Activated T-cell treated with anti-CD3 and anti-CD28 coated beads for 1 hour (primary cell): ENCODE data around the gene P2RX3.

Experiments used
- DNase-seq: peaks from one replicate; pipeline ENCODE4 v3.0.0-alpha.2; 2020; ENCODE audit warnings: low read depth

P2RX3 gene

DNA sequence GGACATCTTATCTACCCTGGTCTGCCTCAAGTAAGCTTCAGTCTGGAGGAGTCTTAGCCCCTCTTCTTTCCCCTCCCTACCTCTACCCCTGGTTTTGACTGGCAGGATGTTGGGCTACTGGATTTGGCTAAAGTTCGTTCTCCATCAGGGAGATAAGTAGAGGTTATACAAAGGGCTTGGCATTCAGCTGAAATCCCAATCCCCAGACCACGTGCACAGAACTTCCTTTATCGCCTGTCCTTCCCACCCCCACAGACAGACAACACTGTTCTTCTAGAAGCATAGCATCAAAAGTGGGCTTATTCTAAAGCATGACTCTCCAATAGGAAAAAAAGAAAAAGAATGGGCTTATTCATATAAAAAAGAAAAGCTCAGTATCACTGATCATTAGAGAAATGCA lies 35.0 kb downstream of the P2RX3 start:
- no peak for DNase-seq

DNA sequence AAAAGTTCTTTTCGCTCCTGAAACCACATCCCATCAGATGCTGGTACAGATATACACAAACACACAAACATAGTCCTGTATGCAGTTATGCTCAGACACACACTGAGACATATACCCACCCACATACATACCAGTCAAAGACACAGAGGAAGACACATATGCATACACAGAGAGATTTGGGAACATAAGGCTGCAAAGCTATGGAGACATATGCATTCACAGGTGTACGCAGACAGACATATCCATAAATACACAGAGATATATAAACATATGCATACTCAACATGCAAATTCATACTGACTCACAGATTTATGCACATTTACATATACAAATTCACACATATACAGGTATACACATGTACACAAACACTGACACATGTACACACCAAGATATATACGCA lies 36.8 kb downstream of the P2RX3 start:
- no peak for DNase-seq

DNA sequence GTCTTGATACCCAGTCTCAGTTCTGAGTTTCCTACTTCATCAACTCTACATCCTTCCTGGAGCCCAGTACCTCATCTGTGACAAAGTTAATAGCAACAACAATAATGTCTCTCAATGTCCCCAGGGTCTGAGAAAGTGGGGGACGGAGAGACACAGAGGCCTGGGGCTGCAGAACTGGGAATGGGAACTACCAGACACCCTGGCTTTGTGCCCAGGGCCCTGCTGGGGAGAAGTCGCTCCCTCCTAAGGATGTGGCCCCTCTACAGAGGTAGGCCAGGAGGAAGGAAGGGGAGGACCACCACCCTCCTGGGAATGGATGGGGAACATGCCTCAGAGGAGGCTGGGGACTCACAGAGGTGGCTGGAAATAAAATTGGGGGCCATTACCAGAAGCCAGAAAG lies 37.3 kb downstream of the P2RX3 start:
- no peak for DNase-seq

DNA sequence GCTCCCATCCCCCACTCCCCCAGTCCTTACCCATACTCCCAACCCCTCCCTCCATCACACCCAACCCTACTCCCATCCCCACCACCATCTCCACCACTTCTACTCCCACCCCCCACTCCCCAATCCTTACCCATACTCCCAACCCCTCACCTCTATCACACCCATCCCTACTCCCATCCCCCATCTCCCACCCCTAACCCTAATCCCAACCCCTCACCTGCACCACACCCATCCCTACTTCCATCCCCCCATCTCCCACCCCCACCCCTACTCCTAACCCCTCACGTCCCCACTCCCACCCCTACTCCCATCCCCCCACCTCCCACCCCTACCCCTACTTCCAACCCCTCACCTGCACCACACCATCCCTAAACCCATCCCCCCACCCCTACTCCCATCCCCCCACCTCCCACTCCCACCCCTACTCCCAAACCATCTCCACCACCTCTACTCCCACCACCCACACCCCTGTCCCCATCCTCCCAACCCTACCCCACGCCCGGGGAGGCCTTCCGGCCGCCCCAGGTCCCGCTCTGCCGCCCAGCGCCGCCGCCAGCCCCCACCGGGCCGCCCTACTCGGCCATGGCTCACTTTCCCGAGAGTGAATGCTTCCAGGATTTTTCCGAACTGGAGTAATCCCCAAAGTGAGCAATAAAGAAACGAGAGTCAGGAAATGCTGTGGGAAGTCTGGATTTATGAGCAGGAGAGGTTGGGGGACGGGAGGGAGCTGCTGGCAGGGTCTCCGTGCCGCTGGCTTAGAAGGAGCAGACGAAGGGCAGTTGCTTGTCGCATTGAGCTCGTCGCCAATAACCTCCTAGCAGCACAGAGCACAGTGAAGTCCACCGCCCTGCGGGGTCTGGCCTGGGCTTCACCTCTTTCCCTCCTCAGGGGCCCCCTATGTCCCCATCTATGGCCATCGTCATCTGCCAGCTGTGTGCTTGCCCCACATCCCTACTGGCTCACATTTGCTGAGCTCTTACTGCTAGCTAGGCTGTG lies 38.2 kb downstream of the P2RX3 start:
- no peak for DNase-seq

DNA sequence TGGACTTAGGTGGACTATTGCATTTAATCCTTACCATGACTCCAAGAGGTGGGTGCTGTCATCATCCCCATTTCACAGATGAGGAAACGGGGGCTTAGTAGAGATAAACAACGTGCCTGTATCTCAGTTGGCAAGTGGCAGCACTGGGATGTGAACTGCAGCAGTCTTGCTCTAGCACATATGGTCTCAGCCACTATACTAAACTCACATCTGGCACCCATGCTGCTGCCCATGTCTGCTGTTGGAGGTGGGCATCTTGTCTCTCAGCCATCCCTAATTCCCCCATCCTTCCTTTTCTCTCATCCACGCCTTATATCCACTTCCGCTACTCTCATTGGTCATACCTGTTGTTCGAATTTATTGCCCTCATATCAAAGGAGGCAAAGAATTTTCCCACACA lies 39.0 kb downstream of the P2RX3 start:
- DNase-seq, result no peak

DNA sequence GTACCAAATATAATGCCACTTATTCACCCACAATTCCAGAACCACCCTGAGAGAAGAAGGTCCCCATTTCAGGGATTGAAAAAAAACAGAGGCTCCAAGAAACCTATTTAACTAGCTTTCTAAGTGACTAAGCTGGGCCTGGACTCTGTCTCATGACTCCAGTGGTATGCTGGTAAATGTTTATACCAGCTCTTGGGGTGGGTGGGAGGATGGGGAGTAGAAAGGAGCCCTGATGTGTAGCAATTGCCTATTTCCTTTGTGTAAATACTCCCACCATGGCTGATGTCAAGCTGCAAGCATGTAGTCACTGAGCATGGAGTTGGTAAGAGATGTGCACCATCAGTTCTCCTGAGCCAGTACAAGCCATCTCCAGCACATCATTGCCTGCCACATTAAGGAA lies 40.0 kb downstream of the P2RX3 start:
- DNase-seq, result no peak

DNA sequence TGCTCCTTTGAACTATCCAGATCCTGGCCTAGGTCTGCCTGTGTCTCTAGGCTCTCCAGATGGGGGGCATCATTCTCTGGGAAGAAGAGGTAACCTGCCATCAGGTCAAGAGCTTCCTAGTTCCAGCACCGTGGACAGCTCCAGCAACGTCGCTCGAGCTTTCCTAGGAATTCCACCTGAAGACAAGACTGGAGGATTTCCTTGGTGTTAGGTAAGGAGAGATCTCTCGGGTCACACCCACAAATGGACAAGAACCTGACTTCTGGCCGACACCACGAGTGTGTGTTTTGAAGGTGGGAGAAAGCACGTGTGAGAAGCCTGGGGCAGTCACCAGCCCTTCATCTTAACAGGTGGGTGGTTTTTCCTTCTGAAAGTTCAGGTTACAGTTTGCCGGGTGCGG lies 41.6 kb downstream of the P2RX3 start:
- DNase-seq, result no peak

DNA sequence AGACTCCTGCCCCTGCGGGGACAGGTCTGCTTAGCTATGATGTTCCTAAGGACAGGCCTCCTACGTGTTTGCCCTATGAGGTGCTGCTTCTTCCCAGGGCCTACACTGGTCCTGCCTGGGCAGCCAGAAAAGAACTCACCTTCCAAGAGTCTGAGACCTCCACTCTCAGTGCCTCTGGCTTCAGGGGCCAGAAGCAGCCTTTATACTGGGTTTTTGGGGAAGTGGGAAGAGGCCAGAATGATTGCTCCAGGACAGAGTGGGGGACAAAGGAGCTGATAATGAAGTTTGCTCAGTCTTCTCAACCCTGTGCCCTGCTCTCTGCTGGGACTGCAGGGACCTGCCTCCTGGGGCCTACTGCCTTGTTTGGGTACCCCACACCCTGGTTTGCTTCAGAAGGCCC lies 42.8 kb downstream of the P2RX3 start, which contains the start of gene PRG3:
Gene PRG3 (minus strand): TSS at position 176 of the 400 bp plus-strand sequence. CDS start 442 bp downstream, outside the sequence.
- DNase-seq, result no peak

DNA sequence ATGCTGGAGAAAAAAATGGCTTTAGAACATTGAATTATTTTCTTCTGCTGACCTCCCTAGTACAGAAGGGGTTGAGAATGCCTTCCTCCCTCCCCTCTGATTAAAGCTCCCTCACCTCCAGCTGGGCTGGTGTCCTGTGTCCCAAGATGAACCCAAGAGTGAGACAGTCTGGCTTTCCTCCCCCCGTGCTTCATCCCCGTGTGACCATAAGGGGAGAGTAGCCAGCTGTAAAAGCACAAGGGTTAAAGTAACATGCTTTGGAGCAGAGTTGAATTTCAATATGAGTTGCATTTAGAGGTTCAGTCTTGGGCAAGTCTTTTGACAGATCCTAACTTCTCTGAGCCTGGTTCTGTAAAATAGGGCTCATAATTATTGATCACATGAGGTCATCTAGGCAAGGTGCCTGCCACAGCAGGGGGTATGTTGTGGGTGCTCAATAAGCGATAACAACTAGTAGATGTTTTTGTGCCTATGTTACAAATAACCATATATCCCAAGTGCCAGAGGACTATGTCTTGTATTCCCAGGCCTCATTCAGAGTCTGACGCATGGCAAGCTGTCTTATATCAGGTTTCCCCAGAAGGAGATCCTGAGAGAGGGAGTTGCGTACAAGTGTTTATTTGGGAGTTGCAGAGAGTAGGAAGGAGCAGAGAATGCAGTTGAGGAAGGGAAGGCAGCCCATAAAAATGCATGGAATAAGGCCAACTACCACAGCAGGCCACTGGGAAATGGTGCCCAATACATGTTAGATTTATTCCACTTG lies 48.2 kb downstream of the P2RX3 start:
- DNase-seq, result no peak

DNA sequence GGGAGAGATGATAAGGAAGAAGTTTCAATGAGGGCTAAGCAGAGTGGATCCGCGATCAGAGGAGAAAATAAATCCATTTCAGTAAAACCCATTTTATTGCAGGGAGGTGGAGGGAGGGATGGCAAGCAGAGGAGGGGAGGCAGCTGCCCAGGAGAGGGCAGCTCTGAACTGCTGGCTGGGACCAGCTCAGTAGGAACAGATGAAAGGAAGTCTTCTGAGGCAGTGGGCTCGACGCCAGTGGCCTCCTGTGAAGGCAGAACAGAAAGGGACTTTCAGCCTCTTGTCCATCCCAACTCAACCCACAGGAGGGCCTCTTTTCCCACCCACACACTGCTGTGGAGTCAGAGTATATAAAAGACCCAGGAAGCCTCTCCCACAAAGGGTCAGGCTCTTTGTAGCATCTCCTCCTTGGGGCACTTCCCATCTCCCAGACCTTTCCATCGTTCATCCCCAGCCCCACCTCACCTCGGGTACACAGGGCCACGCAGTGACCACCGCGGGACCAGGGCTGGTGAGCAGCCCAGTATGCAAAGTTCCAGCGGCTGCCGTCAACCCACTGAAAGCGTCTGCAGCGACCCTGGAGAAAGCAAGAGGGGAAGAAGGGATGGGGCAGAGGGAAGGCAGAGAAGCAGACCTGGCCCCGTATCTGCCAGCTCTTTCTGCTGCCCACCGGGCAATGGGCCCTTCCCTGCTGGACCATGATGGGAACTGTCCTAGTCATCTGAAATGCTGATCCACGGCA lies 49.3 kb downstream of the P2RX3 start:
- DNase-seq, result no peak

DNA sequence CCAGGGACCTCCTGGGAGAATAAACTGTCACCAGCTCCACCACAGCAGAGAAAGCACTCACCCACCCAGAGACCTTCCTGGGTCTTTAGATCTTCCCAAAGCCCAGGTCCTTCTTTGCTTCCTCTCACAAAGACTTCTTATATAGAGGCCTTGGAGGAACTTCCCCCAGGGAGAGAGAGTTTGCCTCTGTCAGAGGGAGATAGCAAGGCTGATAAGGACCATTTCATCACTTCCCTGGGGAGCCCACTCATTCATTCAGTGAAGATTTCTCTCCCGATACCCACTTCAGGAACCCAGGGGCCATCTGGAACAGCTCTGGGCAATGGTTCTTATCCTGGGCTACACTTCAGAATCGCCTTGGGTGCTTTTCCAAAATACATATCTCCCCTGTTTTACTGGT lies 52.4 kb downstream of the P2RX3 start, which contains the start of gene PRG2:
Gene PRG2 (minus strand): TSS at position 116 of the 400 bp plus-strand sequence. CDS start 706 bp downstream, outside the sequence.
- no peak for DNase-seq

DNA sequence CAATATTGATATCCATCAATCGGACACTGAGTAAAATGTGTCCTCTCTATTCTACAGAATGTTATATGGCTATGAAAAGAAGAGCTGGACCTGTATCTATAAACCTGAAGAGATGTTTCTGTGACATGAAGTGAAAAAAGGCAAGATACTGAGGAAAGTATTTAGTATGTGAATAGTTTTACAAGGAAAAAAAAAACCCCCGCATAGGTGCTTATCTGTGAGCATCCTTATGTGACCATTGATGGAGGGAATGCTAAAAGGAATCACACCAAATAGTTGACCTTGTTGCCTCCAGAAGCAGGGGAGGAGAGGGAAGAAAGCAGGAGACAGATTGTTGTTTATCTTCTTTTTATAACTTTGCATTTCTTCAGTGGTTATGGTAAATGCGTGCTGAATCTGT lies 53.0 kb downstream of the P2RX3 start:
- DNase-seq, result no peak

DNA sequence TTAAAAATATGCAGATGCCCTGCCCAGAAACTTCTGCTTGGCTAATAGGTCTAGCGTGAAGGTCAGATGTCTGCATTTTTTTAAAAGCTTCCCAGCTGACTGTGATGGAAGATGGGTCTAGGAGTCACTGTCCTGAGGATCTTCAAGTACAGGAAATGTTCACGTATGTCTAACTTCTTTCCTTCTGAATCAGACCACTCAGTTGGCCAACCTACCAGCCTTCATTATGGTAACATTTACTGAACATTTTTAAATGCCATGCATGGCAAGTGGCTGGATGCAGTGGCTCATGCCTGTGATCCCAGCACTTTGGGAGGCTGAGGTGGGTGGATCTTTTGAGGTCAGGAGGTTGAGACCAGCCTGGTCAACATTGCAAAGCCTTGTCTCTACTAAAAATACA lies 53.4 kb downstream of the P2RX3 start:
- DNase-seq, result no peak

DNA sequence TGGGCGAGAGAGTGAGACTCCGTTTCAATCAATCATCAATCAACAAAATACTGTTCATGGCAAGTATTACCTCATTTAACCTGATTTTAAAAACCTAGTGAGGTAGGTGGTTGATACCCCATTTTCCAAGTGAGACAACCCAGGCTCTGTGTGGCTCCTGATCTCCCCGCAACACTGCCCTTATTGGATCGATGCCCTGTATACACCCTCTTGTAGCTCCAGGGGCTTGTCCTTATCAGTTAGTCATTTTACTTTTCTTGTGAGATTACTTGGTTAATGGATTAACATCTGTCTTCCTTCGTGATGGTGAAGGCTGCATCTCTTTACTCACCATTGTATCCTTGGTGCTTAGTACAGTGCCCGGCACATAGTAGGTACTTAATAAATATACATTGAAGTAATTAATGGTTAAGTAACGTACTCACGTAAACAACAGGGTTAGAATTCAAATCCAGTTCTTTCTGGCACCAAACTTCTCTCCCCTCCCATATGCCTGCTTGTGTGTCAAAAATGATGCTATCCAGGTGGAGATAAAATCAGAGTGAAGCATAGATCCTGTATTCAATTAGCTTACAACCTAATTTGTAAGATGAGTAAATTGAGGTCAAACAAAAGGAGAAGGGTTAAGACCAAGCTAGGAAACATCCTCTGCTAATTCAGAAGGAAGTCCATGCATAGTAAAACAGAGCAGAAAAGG lies 54.1 kb downstream of the P2RX3 start:
- no peak for DNase-seq

DNA sequence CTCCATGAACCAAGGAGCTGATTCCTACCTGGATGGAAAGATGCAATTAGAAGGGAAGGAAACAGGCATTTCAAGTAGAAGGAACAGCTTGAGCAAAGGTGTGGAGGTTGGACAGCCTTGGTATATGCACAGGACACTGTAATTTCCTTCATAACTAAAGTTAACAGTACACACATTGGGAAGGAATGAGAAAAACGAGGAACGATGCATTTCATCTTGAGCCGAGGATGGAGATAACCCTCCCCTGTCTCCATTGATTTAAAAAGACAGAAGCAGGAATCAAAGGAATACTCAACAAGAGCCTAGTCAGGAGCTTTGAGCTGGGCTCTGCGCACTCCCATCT lies 54.6 kb downstream of the P2RX3 start:
- DNase-seq, result no peak

DNA sequence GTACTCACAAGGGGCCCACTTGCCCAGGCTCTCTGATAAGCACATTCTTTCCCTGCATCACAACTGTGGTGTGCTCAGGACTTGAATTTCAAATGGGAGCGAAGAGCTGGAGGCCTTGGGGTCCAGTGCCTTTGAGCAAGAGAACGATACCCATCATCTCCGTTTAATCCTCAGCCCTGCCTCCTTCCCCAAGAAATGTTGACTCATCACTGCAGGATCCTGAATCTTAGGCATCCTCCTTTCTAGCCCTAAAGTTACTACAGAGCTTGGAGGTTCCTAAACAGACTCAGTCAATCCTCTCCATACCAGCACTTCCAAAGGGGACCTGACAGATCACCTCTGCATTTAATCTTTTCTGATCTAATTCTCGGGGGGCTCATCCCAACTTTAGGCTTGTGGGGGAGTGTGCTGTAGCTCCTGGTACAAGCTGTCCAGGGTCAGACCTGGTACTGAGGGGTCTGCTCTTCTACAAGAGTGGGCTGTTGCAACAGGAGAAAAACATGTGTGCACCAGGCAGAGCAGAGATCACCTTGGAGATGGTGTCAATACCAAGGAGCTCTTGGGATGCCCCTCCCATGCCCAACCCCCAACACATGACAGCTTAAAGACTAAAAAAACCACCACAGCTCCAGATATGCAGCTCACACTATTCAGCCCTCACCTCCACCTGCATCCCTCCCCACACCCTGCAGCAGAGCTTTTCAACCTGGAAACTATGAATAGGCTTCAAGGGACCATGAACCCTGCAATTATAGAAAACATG lies 56.2 kb downstream of the P2RX3 start:
- no peak for DNase-seq

DNA sequence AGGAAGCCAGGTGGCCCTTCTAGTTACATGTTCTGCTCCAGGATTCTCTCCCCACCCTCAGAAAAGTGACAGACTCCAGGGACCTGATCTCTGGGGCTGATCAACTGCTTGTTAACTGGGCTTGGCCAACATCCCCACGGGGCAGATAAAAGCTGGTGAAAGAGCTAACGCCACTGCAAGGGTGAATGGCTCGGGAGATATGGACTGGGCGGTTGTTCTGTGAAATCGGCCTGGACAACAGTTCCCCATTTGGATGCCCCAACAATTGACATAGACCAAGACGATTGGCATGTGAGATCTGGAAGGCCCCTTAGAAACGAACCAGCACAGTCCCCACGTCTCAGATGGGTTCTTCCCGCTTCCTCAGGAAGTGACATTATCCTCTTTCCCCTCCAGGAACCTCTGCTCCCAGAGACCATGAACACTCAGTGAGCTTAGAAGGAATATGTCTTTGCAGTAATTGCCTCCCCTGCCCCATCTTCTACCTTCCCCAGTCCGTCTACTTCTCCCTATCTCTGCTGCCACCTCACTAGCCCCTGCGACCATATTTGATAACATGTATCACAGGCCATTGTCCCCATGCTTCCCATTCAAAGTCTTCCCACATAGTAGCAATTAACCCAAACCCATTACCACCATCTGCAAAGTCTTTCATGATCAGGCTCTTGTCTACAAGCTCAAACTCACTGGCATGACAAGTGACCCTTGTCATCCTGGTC lies 57.9 kb downstream of the P2RX3 start:
- DNase-seq, result no peak

DNA sequence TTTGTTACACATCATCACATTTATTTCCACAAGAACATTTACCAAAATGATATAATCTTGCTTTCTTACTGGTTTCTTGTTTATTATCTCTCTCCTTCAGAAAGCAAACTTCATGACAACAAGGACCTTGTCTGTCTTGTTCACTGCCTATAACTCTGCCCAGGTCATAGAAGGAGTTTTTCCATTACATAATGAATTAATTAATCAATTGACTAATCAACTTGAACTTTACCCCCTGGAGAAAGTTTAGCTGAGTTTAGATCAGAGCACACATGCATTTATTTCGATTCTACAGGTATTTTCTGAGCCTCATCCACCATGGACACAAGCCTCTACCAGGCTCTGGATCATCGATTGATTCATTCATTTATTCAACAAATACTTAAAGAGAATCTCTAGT lies 58.6 kb downstream of the P2RX3 start:
- DNase-seq, result no peak

DNA sequence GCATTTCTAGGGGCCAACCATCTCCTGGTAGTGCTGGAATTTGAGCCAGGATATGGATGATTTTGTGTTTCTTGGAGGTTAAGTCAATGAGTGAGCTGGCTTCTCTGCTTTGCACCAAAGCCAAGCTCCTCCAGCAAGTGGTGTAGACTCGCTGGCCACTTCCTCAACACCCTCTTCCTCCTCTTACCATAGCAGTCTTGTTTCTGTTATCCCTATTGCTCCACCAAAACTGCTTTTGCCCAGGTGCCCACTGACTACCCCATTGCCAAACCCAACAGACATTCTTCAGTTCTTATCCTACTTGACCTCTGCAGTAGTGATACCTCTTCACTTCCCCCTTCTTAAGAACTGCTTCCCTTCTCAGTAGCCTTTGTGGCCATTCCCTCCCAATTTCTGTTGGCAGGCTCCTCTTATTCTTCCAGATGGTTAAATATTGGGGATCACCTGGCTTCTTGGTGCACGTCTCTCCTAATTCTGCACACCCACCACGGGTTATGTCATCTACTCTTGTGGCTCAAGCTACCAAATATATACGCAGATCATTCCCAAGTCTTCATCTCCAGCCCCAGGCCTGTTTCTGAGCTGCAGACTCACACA lies 59.3 kb downstream of the P2RX3 start:
- DNase-seq, result no peak

DNA sequence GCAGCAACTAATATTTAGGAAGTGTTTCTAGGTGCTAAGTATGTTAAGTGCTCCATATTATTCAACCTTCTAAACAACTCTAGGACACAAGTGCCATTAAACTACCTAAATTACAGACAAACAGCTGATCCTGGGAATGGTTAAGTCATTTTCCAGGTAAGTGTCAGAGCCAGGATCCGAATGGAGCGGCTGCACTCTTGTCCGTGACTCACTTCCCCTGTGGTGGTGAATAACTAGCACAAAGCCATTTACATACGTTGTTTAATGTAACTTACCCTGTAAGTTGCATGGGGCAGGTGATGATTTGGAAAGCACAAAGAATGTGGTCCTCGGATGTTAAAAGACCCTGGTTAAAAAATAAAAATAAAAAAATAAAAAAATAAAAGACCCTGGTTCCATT lies 61.1 kb downstream of the P2RX3 start:
- no peak for DNase-seq
